OCI-LY1 (cell line): Measurements from ENCODE around the gene CFAP221.

Experiments
- H2AFZ ChIP-seq: fragments of 200-600 bp; sonication (generic), shearing (Covaris generic); 2 replicates; pipeline ENCODE4 v1.6.0; 2014; ENCODE audit warnings: antibody characterized with exemption, mild to moderate bottlenecking, low read length
- H3F3A ChIP-seq: fragments of 200-600 bp; sonication (generic), shearing (Covaris generic); 2 replicates; pipeline ENCODE4 v1.6.0; 2014; ENCODE audit warnings: mild to moderate bottlenecking, antibody characterized with exemption, low read length, moderate library complexity; ENCODE audit not compliant: insufficient read depth
- H3K27ac ChIP-seq: fragments of 200-600 bp; sonication (generic); 2 replicates; pipeline ENCODE4 v1.5.1; 2014; ENCODE audit warnings: low read length, mixed run types, mild to moderate bottlenecking, low read depth; ENCODE audit not compliant: poor library complexity, severe bottlenecking
- H3K27me3 ChIP-seq: fragments of 200-600 bp; sonication (generic); 2 replicates; pipeline ENCODE4 v1.6.0; 2014; ENCODE audit warnings: antibody characterized with exemption, mild to moderate bottlenecking, low read length, moderate library complexity; ENCODE audit not compliant: insufficient read depth
- H3K36me3 ChIP-seq: fragments of 200-600 bp; sonication (generic); 2 replicates; pipeline ENCODE4 v1.6.1; 2014; ENCODE audit warnings: mild to moderate bottlenecking, antibody characterized with exemption, low read length, moderate library complexity, mixed read lengths; ENCODE audit not compliant: insufficient read depth
- H3K4me1 ChIP-seq: fragments of 200-600 bp; sonication (generic); 2 replicates; pipeline ENCODE4 v1.5.1; 2014; ENCODE audit warnings: mild to moderate bottlenecking, low read length, moderate library complexity; ENCODE audit not compliant: insufficient read depth, severe bottlenecking
- H3K4me2 ChIP-seq: fragments of 200-600 bp; sonication (generic), shearing (Covaris generic); 2 replicates; pipeline ENCODE4 v1.6.1; 2014; ENCODE audit warnings: low read length
- H3K4me3 ChIP-seq: fragments of 200-600 bp; sonication (generic); 2 replicates; pipeline ENCODE4 v1.5.1; 2014; ENCODE audit warnings: low read length, low read depth, mild to moderate bottlenecking, mixed read lengths; ENCODE audit not compliant: poor library complexity, severe bottlenecking
- H3K79me2 ChIP-seq: fragments of 200-600 bp; shearing (Covaris generic); 2 replicates; pipeline ENCODE4 v1.6.1; 2016; ENCODE audit warnings: mixed run types, low read length, mixed read lengths; ENCODE audit not compliant: insufficient read depth
- H3K9ac ChIP-seq: fragments of 200-600 bp; sonication (generic), shearing (Covaris generic); 2 replicates; pipeline ENCODE4 v1.6.1; 2014; ENCODE audit warnings: mild to moderate bottlenecking, low read length, mixed read lengths
- H3K9me2 ChIP-seq: fragments of 200-600 bp; sonication (generic), shearing (Covaris generic); 2 replicates; pipeline ENCODE4 v1.6.1; 2014; ENCODE audit warnings: low read depth, mild to moderate bottlenecking, low read length, mixed read lengths
- H3K9me3 ChIP-seq: fragments of 200-600 bp; shearing (Covaris generic); 2 replicates; pipeline ENCODE4 v1.6.1; 2014; ENCODE audit warnings: low read length, mixed read lengths
- H4K20me1 ChIP-seq: fragments of 200-600 bp; sonication (generic), shearing (Covaris generic); 2 replicates; pipeline ENCODE4 v1.6.0; 2016; ENCODE audit warnings: mild to moderate bottlenecking, low read length; ENCODE audit not compliant: insufficient read depth
- EZH2 ChIP-seq: fragments of 200-600 bp; sonication (generic), shearing (Covaris generic); IDR thresholded peaks from 2 replicates; pipeline ENCODE4 v1.8.0; 2017; ENCODE audit warnings: borderline replicate concordance, mixed run types, mild to moderate bottlenecking, antibody characterized with exemption, low read length, moderate library complexity, mixed read lengths
- TF ChIP-seq, protein P1 (sequence below): fragments of 200-600 bp; sonication (generic), shearing (Covaris generic); IDR thresholded peaks from 2 replicates; pipeline ENCODE4 v1.5.1; 2017; ENCODE audit warnings: mild to moderate bottlenecking, antibody characterized with exemption, low read length, moderate library complexity, mixed read lengths

Gene CFAP221

DNA sequence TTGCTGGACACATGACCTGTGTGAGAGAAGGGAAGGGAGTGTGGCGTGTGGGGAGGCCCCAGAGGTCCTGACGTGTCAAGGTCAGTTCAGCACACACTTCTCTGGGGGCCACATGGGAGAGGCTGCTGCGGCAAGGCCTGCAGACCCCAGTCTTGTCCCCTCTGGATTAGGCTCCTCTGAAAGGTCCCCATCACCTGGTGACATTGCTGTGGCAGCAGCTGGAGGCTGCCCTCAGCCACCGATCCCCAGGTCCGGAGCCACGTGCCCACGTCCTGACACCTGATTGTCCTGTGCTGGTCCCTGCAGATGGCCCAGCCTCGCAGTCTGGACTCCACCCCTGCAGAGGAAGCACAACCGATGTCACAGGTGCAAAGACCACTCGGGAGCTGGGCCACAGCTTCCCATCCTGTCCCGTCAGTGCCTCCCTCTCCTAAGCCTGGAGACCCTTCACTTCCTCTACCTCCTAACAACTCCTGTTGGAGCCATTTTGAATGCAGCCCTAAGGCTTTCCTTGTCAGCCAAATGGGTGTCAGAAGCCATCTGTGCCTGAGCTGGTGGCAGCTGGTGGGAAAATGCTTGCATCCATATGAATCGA is 147.5 kb downstream of the CFAP221 start:
- no peak overlapping the region for H2AFZ ChIP-seq
- H3K27me3 ChIP-seq, result no peaks in the 10 kb centered on the region
- H3K4me3 ChIP-seq, result no peak overlapping the region
- H3K4me2 ChIP-seq, result no peak overlapping the region
- H3F3A ChIP-seq, result no peaks in the 10 kb centered on the region
- H3K9ac ChIP-seq, result no peak overlapping the region
- H3K27ac ChIP-seq, result no peak overlapping the region
- TF ChIP-seq, protein P1, sequence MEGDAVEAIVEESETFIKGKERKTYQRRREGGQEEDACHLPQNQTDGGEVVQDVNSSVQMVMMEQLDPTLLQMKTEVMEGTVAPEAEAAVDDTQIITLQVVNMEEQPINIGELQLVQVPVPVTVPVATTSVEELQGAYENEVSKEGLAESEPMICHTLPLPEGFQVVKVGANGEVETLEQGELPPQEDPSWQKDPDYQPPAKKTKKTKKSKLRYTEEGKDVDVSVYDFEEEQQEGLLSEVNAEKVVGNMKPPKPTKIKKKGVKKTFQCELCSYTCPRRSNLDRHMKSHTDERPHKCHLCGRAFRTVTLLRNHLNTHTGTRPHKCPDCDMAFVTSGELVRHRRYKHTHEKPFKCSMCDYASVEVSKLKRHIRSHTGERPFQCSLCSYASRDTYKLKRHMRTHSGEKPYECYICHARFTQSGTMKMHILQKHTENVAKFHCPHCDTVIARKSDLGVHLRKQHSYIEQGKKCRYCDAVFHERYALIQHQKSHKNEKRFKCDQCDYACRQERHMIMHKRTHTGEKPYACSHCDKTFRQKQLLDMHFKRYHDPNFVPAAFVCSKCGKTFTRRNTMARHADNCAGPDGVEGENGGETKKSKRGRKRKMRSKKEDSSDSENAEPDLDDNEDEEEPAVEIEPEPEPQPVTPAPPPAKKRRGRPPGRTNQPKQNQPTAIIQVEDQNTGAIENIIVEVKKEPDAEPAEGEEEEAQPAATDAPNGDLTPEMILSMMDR, result no peak
- TF ChIP-seq EZH2, result no peak
- no peaks in the 10 kb centered on the region for H3K9me2 ChIP-seq
- H3K36me3 ChIP-seq, result peaks cover 17% of the 10 kb centered on the region
- H3K9me3 ChIP-seq, result no peaks in the 10 kb centered on the region
- no peaks in the 10 kb centered on the region for H4K20me1 ChIP-seq
- H3K79me2 ChIP-seq, result no peaks in the 10 kb centered on the region
- peaks cover 26% of the 10 kb centered on the region for H3K4me1 ChIP-seq

DNA sequence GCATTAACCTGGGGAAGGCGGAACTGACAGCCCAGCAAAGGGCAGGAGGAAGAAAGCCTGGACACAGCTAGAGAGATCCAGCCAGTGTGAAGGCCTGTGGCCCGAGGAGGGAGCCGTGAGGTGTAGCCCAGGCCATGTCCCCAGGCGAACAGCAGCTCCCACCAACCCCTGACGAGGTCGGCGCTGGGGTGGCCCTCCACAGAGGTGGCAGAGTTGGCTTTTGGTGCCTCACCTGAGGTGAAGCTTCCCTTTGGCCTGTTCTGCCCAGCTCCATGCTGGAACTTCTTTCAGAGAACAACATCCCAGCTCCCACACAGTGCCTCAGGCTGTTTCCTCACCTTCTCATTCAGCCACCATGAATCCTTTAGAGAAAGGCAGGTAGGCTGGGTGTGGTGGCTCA is 148.1 kb downstream of the CFAP221 start:
- Histone ChIP-seq H3K36me3 (peaks cover 12% of the 10 kb centered on the region), H3K9me2 (no peaks in the 10 kb centered on the region), H3K4me3 (no peak overlapping the region), H3K79me2 (no peaks in the 10 kb centered on the region), H3K27ac (no peak overlapping the region), H2AFZ (no peak overlapping the region), H3K4me1 (peaks cover 32% of the 10 kb centered on the region), H4K20me1 (no peaks in the 10 kb centered on the region), H3K9me3 (no peaks in the 10 kb centered on the region), H3K9ac (no peak overlapping the region), H3K27me3 (no peaks in the 10 kb centered on the region), H3K4me2 (no peak overlapping the region), H3F3A (no peaks in the 10 kb centered on the region)
- TF ChIP-seq EZH2, result no peak
- TF ChIP-seq, protein P1, result no peak

DNA sequence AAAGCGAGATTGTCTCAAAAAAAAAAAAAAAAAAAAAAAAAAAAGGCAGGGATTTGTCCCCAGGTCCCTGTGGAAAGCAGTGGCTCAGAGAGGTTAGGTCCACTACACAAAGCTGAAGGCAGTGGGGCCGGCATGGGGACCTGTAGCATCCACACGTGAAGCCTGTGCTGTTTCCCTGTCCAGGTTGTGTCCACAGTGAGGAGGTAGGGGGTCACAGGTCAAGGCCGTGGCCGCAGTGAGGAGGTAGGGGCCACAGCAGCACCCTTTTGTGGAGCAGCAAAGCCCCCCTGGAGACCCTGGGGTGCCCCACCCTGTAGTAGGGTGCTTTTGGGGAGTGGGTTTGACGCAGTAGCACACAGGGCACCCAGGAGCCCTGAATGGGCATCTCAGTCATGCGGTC is 148.7 kb downstream of the CFAP221 start:
- Histone ChIP-seq H3K9me3 (no peaks in the 10 kb centered on the region), H3K4me3 (no peak overlapping the region), H3K9ac (no peak overlapping the region), H3F3A (no peaks in the 10 kb centered on the region), H3K79me2 (no peaks in the 10 kb centered on the region), H3K9me2 (no peaks in the 10 kb centered on the region), H2AFZ (no peak overlapping the region), H3K27me3 (no peaks in the 10 kb centered on the region), H3K4me2 (no peak overlapping the region), H3K4me1 (peaks cover 38% of the 10 kb centered on the region), H3K27ac (no peak overlapping the region), H3K36me3 (peaks cover 5% of the 10 kb centered on the region; the same call in 1 of the 2 replicates), H4K20me1 (no peaks in the 10 kb centered on the region)
- TF ChIP-seq EZH2, result no peak
- TF ChIP-seq, protein P1, result no peak
